GM12878 (cell line): ENCODE data around the gene MLPH. TPM values are rescaled to one million over a fixed set of nuclear protein-coding genes. Genes with fewer than 3 reads are reported as not detected.

Experiments used
- ATAC-seq: fragments of 200-7000 bp; cut with Tn5 transposase; 3 replicates; pipeline ENCODE4 v1.9.1; 2020; ENCODE audit warnings: mild to moderate bottlenecking, moderate library complexity
- BruUV-seq: library from RNA; stranded (reverse); fragments of 400-500 nt; replicated peaks from 2 replicates; lab custom pipeline; 2021; lab: Mats Ljungman, UMichigan
- CTCF ChIA-PET: fragments of 300-600 bp; sonication (Branson Sonifier 250); formaldehyde crosslinking; extraction: SDS; loops from one replicate; lab custom pipeline; 2021; ENCODE audit warnings: inconsistent platforms; lab: Yijun Ruan, JAX
- POLR2A ChIA-PET: fragments of 350-600 bp; formaldehyde crosslinking; extraction: SDS; loops from one replicate; lab custom pipeline; 2021; ENCODE audit warnings: inconsistent platforms; lab: Charles Lee
- RAD21 ChIA-PET: fragments of 300-600 bp; sonication (Branson Sonifier 250); formaldehyde crosslinking; loops from one replicate; lab custom pipeline; 2023; ENCODE audit warnings: antibody characterized with exemption; ENCODE audit not compliant: unreplicated experiment; lab: Charles Lee
- SMC1A ChIA-PET: fragments of 300-600 bp; sonication (Branson Sonifier 250); formaldehyde crosslinking; loops from one replicate; lab custom pipeline; 2023; ENCODE audit not compliant: unreplicated experiment, uncharacterized antibody; lab: Charles Lee
- DNase-seq: peaks from one replicate; pipeline ENCODE4 v3.0.0-alpha.2; 2011; ENCODE audit warnings: low read depth, low spot score
- FAIRE-seq: peaks from 3 replicates; lab custom pipeline; 2011; peaks lifted over from hg19 to GRCh38; lab: Jason Lieb, UNC
- H2AFZ ChIP-seq: 2 replicates; pipeline ENCODE4 v1.6.0; 2011; ENCODE audit warnings: low read depth, low read length, control low read depth; ENCODE audit not compliant: control insufficient read depth
- H3K27ac ChIP-seq: 2 replicates; pipeline ENCODE4 v1.5.1; 2011; ENCODE audit warnings: control low read depth; ENCODE audit not compliant: control insufficient read depth, insufficient read depth
- H3K27me3 ChIP-seq, 2 experiments: replicated peaks in 1 of 2; 2 replicates each; pipeline versions ENCODE4 v1.6.0 to v1.6.1; 2011; ENCODE audit warnings: low read length in 1 of 2; ENCODE audit not compliant: control insufficient read depth in 2 of 2, insufficient read depth in 2 of 2
- H3K36me3 ChIP-seq, 2 experiments: 2 replicates each; pipeline ENCODE4 v1.5.1; 2011; ENCODE audit warnings: low read length in 1 of 2; ENCODE audit not compliant: control insufficient read depth in 2 of 2, insufficient read depth in 2 of 2
- H3K4me1 ChIP-seq: 2 replicates; pipeline ENCODE4 v1.6.1; 2011; ENCODE audit warnings: mild to moderate bottlenecking, low read length, moderate library complexity, mixed read lengths; ENCODE audit not compliant: control insufficient read depth, insufficient read depth
- H3K4me2 ChIP-seq: 2 replicates; pipeline ENCODE4 v1.6.0; 2011; ENCODE audit warnings: control low read depth; ENCODE audit not compliant: control insufficient read depth, insufficient read depth
- H3K4me3 ChIP-seq: fragments of 200-600 bp; sonication (generic); 2 replicates; pipeline ENCODE4 v1.5.1; 2016
- H3K79me2 ChIP-seq: 2 replicates; pipeline ENCODE4 v1.6.0; 2011; ENCODE audit warnings: low read length; ENCODE audit not compliant: control insufficient read depth, insufficient read depth
- H3K9ac ChIP-seq: 2 replicates; pipeline ENCODE4 v1.8.0; 2011; ENCODE audit warnings: low read length, control low read depth, mixed read lengths; ENCODE audit not compliant: control insufficient read depth, insufficient read depth
- H3K9me3 ChIP-seq: replicated peaks from 3 replicates; pipeline ENCODE4 v1.5.1; 2011; ENCODE audit warnings: mild to moderate bottlenecking, low read length; ENCODE audit not compliant: control insufficient read depth, insufficient read depth
- H4K20me1 ChIP-seq: 2 replicates; pipeline ENCODE4 v1.6.0; 2011; ENCODE audit not compliant: control insufficient read depth, insufficient read depth
- PAX5 ChIP-seq: IDR thresholded peaks from 2 replicates; pipeline ENCODE4 v1.6.1; 2011; ENCODE audit warnings: low read depth, low read length, borderline replicate concordance
- PML ChIP-seq: IDR thresholded peaks from 2 replicates; pipeline ENCODE4 v1.6.1; 2012; ENCODE audit warnings: low read length, inconsistent platforms
- POLR2AphosphoS2 ChIP-seq: IDR thresholded peaks from 2 replicates; pipeline ENCODE4 v1.6.1; 2011; ENCODE audit warnings: low read depth, mild to moderate bottlenecking, low read length, improper control_type of control experiment, moderate library complexity
- SMAD1 ChIP-seq: fragments of 450-650 bp; IDR thresholded peaks from 2 replicates; pipeline ENCODE4 v1.6.1; 2018; ENCODE audit warnings: mild to moderate bottlenecking, low read depth; ENCODE audit not compliant: partially characterized antibody
- ZNF24 ChIP-seq: fragments of 450-650 bp; IDR thresholded peaks from 2 replicates; pipeline ENCODE4 v1.6.1; 2017; ENCODE audit warnings: antibody characterized with exemption, mild to moderate bottlenecking
- WGBS: methylation state at CpG from one replicate; pipeline ENCODE4 v1.1.6; 2016; ENCODE audit warnings: low lambda C conversion rate; ENCODE audit not compliant: insufficient replicate concordance, insufficient coverage; ENCODE audit errors: missing lambda C conversion rate; 5-methylcytosine and 5-hydroxymethylcytosine counted together
- in situ Hi-C: fragments of 300-500 bp; cut with MboI; formaldehyde crosslinking; loops from 9 replicates; pipeline ENCODE4 v1.14.3; 2018; ENCODE audit warnings: mixed read lengths
- intact Hi-C: fragments of 100-400 bp; cut with micrococcal nuclease; formaldehyde crosslinking; loops from one replicate; pipeline ENCODE4 v1.14.2; 2022; ENCODE audit not compliant: unreplicated experiment
- polyA plus RNA-seq, 11 experiments: library from polyadenylated mRNA; depleted of rRNA in 4 of 11; unstranded in 6 of 11; stranded (reverse) in 5 of 11; fragments of >200 nt; fragmentation: Nextera tagmentation in 4 of 11; fragmentation: Illumina TruSeq in 1 of 11; extraction: Ambion mirVana in 4 of 11; extraction: Trizol in 1 of 11; gene quantifications; 1 replicate in 1 of 11; 2 replicates in 10 of 11; pipeline versions ENCODE4 v1.2.1 to v1.2.3, GENCODE V29; 2011 to 2016; ENCODE audit warnings: inconsistent platforms in 2 of 11, missing spikeins in 2 of 11, low read depth in 1 of 11
- total RNA-seq, 4 experiments: library from RNA; depleted of rRNA in 3 of 4; stranded (reverse); fragments of >200 nt in 3 of 4; fragmentation: Illumina TruSeq in 1 of 4; extraction: Trizol in 1 of 4; gene quantifications; 2 replicates each; pipeline versions ENCODE4 v1.2.1 to v1.2.3, GENCODE V29; 2013 to 2021
- TF ChIP-seq, protein P1 (sequence below): fragments of 450-650 bp; IDR thresholded peaks from 2 replicates; pipeline ENCODE4 v1.6.1; 2016; ENCODE audit warnings: mild to moderate bottlenecking
- TF ChIP-seq, protein P2 (sequence below): fragments of 450-650 bp; formaldehyde crosslinking; IDR thresholded peaks from 2 replicates; pipeline ENCODE4 v1.5.0; 2022; ENCODE audit warnings: mild to moderate bottlenecking, missing genetic modification characterization

MLPH gene
- total and polyA plus RNA-seq, 10 of the 15 experiments (the other 5 are each of a cell fraction or from before 2014, with no cell fraction given) = 0.16 to 0.85 TPM; not detected in 8

DNA sequence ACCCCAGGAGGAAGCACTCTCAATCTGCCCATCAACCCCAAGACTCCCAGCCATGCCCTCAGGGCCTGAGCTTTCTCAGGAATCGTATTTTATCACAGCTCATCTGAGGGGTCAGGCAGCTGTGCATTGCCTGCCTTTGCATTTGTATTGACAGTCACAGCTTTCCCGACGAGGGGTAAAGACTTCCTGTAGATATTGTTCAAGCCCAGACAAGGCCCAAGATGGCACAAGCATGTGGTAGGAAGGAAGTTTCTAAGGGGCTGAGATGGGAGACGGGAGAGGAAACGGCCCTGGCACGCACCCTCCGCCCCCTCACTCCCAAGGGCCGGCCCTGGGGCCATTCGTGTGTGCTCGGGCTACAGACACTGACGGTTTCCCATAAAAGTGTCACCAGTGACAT is 45.1 kb downstream of the MLPH start:
- in situ Hi-C loops = no loop called here
- BruUV-seq = no TSS peak
- Histone ChIP-seq H3K27ac (no peak overlapping the region), H3K9ac (no peak overlapping the region), H3K79me2 (no peaks in the 10 kb centered on the region), H3K9me3 (no peaks in the 10 kb centered on the region; the same call in 2 of the 3 replicates), H3K4me2 (no peak overlapping the region), H2AFZ (no peak overlapping the region), H3K27me3 (no peaks in the 10 kb centered on the region), H3K4me3 (no peak overlapping the region), H3K36me3 (no peaks in the 10 kb centered on the region), H3K4me1 (peaks cover 21% of the 10 kb centered on the region)
- ChIA-PET SMC1A (interaction anchor here (1.0 to 4.3 kb wide), 4 partner anchors 19 to 40 kb away, joined by 3 to 34 read pairs (median 8); no protein-coding TSS in a partner anchor), POLR2A (interaction anchor here (1.0 kb wide), 1 partner anchor 24 kb away, joined by 3 read pairs; no protein-coding TSS in a partner anchor), RAD21 (interaction anchor here (2.1 kb wide), 1 partner anchor 40 kb away, joined by 14 read pairs; no protein-coding TSS in a partner anchor)
- FAIRE-seq (no peak), ATAC-seq (no peak), DNase-seq (no peak)
- WGBS = 94% methylated on average over 11 of the region's 11 CpGs
- intact Hi-C loops = no loop called here
- no peak for TF ChIP-seq PML
- no peak for TF ChIP-seq ZNF24
- TF ChIP-seq, protein P1, sequence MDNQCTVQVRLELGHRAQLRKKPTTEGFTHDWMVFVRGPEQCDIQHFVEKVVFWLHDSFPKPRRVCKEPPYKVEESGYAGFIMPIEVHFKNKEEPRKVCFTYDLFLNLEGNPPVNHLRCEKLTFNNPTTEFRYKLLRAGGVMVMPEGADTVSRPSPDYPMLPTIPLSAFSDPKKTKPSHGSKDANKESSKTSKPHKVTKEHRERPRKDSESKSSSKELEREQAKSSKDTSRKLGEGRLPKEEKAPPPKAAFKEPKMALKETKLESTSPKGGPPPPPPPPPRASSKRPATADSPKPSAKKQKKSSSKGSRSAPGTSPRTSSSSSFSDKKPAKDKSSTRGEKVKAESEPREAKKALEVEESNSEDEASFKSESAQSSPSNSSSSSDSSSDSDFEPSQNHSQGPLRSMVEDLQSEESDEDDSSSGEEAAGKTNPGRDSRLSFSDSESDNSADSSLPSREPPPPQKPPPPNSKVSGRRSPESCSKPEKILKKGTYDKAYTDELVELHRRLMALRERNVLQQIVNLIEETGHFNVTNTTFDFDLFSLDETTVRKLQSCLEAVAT = no peak
- TF ChIP-seq SMAD1 = no peak
- TF ChIP-seq POLR2AphosphoS2 = no peak
- TF ChIP-seq, protein P2, sequence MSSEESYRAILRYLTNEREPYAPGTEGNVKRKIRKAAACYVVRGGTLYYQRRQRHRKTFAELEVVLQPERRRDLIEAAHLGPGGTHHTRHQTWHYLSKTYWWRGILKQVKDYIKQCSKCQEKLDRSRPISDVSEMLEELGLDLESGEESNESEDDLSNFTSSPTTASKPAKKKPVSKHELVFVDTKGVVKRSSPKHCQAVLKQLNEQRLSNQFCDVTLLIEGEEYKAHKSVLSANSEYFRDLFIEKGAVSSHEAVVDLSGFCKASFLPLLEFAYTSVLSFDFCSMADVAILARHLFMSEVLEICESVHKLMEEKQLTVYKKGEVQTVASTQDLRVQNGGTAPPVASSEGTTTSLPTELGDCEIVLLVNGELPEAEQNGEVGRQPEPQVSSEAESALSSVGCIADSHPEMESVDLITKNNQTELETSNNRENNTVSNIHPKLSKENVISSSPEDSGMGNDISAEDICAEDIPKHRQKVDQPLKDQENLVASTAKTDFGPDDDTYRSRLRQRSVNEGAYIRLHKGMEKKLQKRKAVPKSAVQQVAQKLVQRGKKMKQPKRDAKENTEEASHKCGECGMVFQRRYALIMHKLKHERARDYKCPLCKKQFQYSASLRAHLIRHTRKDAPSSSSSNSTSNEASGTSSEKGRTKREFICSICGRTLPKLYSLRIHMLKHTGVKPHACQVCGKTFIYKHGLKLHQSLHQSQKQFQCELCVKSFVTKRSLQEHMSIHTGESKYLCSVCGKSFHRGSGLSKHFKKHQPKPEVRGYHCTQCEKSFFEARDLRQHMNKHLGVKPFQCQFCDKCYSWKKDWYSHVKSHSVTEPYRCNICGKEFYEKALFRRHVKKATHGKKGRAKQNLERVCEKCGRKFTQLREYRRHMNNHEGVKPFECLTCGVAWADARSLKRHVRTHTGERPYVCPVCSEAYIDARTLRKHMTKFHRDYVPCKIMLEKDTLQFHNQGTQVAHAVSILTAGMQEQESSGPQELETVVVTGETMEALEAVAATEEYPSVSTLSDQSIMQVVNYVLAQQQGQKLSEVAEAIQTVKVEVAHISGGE (CRISPR knock-in tag) = no peak
- TF ChIP-seq PAX5 = no peak
- TF ChIP-seq, all 136 proteins: peak for 0
- H4K20me1 ChIP-seq = no peaks in the 10 kb centered on the region
- CTCF ChIA-PET = interaction anchor here (0.6 to 3.0 kb wide), 4 partner anchors 19 to 155 kb away, joined by 3 to 13 read pairs (median 6); no protein-coding TSS in a partner anchor
